RWPE2 (cell line): ENCODE data around the gene CALM3.

Experiments
- ATAC-seq: fragments of 200-7000 bp; cut with Tn5 transposase; 3 replicates; pipeline ENCODE4 v1.9.1; 2021; ENCODE audit warnings: low read depth
- DNase-seq: peaks from one replicate; pipeline ENCODE4 v3.0.0-alpha.2; 2020; ENCODE audit warnings: low spot score
- H3K27ac ChIP-seq: fragments of 450-650 bp; 2 replicates; pipeline ENCODE4 v1.5.1; 2017; ENCODE audit warnings: mild to moderate bottlenecking; ENCODE audit not compliant: poor library complexity, severe bottlenecking
- H3K27me3 ChIP-seq: fragments of 250-450 bp; sonication (Bioruptor Pico); 2 replicates; pipeline ENCODE4 v1.5.1; 2021; ENCODE audit warnings: mild to moderate bottlenecking, moderate library complexity; ENCODE audit not compliant: insufficient read depth, poor library complexity, severe bottlenecking
- H3K36me3 ChIP-seq: fragments of 250-450 bp; sonication (Bioruptor Pico); 2 replicates; pipeline ENCODE4 v1.5.1; 2020; ENCODE audit warnings: low read depth, mild to moderate bottlenecking, moderate library complexity
- H3K4me1 ChIP-seq: fragments of 250-450 bp; sonication (Bioruptor Pico); 2 replicates; pipeline ENCODE4 v1.5.1; 2021; ENCODE audit warnings: mild to moderate bottlenecking, moderate library complexity; ENCODE audit not compliant: insufficient read depth, poor library complexity, severe bottlenecking
- H3K4me3 ChIP-seq: fragments of 250-450 bp; sonication (Bioruptor Pico); 2 replicates; pipeline ENCODE4 v1.5.1; 2021; ENCODE audit warnings: mild to moderate bottlenecking, moderate library complexity; ENCODE audit not compliant: severe bottlenecking
- H3K9me3 ChIP-seq: fragments of 250-450 bp; sonication (Bioruptor Pico); 2 replicates; pipeline ENCODE4 v1.5.1; 2021; ENCODE audit warnings: mild to moderate bottlenecking, moderate library complexity; ENCODE audit not compliant: severe bottlenecking
- TF ChIP-seq, protein P1 (sequence below): fragments of 450-650 bp; IDR thresholded peaks from one replicate; pipeline ENCODE4 v1.5.1; 2017; ENCODE audit warnings: mild to moderate bottlenecking, moderate library complexity; ENCODE audit not compliant: poor library complexity, severe bottlenecking

The CALM3 gene

DNA sequence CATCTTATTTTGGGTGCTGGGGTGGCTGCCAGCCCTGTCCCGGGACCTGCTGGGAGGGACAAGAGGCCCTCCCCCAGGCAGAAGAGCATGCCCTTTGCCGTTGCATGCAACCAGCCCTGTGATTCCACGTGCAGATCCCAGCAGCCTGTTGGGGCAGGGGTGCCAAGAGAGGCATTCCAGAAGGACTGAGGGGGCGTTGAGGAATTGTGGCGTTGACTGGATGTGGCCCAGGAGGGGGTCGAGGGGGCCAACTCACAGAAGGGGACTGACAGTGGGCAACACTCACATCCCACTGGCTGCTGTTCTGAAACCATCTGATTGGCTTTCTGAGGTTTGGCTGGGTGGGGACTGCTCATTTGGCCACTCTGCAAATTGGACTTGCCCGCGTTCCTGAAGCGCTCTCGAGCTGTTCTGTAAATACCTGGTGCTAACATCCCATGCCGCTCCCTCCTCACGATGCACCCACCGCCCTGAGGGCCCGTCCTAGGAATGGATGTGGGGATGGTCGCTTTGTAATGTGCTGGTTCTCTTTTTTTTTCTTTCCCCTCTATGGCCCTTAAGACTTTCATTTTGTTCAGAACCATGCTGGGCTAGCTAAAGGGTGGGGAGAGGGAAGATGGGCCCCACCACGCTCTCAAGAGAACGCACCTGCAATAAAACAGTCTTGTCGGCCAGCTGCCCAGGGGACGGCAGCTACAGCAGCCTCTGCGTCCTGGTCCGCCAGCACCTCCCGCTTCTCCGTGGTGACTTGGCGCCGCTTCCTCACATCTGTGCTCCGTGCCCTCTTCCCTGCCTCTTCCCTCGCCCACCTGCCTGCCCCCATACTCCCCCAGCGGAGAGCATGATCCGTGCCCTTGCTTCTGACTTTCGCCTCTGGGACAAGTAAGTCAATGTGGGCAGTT, 8.6 kb downstream of the CALM3 start:
- Histone ChIP-seq H3K36me3 (peaks cover 46% of the 10 kb centered on the region), H3K4me1 (no peaks in the 10 kb centered on the region), H3K27me3 (no peaks in the 10 kb centered on the region), H3K9me3 (no peaks in the 10 kb centered on the region), H3K27ac (no peak overlapping the region), H3K4me3 (no peak overlapping the region)
- ATAC-seq (no peak), DNase-seq (no peak)
- TF ChIP-seq, protein P1, sequence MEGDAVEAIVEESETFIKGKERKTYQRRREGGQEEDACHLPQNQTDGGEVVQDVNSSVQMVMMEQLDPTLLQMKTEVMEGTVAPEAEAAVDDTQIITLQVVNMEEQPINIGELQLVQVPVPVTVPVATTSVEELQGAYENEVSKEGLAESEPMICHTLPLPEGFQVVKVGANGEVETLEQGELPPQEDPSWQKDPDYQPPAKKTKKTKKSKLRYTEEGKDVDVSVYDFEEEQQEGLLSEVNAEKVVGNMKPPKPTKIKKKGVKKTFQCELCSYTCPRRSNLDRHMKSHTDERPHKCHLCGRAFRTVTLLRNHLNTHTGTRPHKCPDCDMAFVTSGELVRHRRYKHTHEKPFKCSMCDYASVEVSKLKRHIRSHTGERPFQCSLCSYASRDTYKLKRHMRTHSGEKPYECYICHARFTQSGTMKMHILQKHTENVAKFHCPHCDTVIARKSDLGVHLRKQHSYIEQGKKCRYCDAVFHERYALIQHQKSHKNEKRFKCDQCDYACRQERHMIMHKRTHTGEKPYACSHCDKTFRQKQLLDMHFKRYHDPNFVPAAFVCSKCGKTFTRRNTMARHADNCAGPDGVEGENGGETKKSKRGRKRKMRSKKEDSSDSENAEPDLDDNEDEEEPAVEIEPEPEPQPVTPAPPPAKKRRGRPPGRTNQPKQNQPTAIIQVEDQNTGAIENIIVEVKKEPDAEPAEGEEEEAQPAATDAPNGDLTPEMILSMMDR, result no peak

GRCh38 chr19:46610413-46610775, 9.3 kb downstream of the CALM3 start:
- Histone ChIP-seq H3K4me3 (no peak overlapping the region), H3K4me1 (no peaks in the 10 kb centered on the region), H3K9me3 (no peaks in the 10 kb centered on the region), H3K27ac (no peak overlapping the region), H3K27me3 (no peaks in the 10 kb centered on the region), H3K36me3 (peaks cover 41% of the 10 kb centered on the region)
- ATAC-seq (no peak), DNase-seq (no peak)
- TF ChIP-seq, protein P1, result no peak

- peak; percentile 6; the same call in 1 of the 3 replicates for ATAC-seq
- DNase-seq, result no peak
- H3K4me1 ChIP-seq, result no peaks in the 10 kb centered on the region
- peaks cover 34% of the 10 kb centered on the region for H3K36me3 ChIP-seq
- no peak overlapping the region for H3K27ac ChIP-seq
- H3K4me3 ChIP-seq, result no peak overlapping the region
- no peaks in the 10 kb centered on the region for H3K9me3 ChIP-seq
- TF ChIP-seq, protein P1, result no peak
- no peaks in the 10 kb centered on the region for H3K27me3 ChIP-seq
These were observed 10.0 kb downstream of the CALM3 start for GRCh38 chr19:46610851-46611770.

DNA sequence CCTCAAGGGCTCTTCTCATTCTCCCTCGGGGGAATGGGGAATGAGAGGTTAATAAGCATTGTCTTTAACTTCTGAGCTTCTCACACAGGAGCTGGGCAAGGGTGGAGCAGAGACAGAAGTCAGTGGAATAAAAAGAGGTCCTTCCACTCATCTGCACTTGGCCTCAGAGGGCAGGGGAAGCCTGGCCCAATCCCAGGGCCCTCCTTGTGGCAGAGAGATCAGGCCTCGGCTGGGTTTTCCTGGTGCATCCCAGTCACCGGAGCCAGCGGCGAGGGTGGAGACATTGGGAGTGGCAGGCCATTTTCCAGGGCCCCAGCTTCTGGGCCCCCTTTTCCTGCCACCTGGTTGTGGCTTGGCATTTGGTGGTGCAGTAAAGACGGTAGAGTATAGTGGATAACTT, 10.6 kb downstream of the CALM3 start:
- ATAC-seq, result no peak
- Histone ChIP-seq H3K27me3 (no peaks in the 10 kb centered on the region), H3K4me3 (no peak overlapping the region), H3K27ac (no peak overlapping the region), H3K4me1 (no peaks in the 10 kb centered on the region), H3K9me3 (no peaks in the 10 kb centered on the region), H3K36me3 (peaks cover 27% of the 10 kb centered on the region)
- TF ChIP-seq, protein P1, result no peak
- DNase-seq, result no peak
